Lower lobe of right lung (tissue), 2 donors: ENCODE measurements around the gene ADAMTS20. TPM values are rescaled to one million over a fixed set of nuclear protein-coding genes. Genes with fewer than 3 reads are reported as not detected.
"Not testable (repeated sequence)": the region's sequence is repeated elsewhere in the genome, so short reads cannot be mapped to it uniquely, and the experiment has no call there.

ENCODE experiments used
- ATAC-seq, 2 donors: fragments of 200-7000 bp; cut with Tn5 transposase; one replicate each; pipeline ENCODE4 v1.9.1; 2020 to 2022; ENCODE audit warnings: mild to moderate bottlenecking in 2 of 2, moderate library complexity in 2 of 2
- DNase-seq: peaks from one replicate; pipeline ENCODE4 v3.0.0-alpha.2; 2020
- H3K27ac ChIP-seq: fragments of 200-600 bp; one replicate; pipeline ENCODE4 v1.8.0; 2022
- H3K27me3 ChIP-seq: fragments of 200-600 bp; one replicate; pipeline ENCODE4 v1.8.0; 2022; ENCODE audit warnings: low read depth
- H3K36me3 ChIP-seq: fragments of 200-600 bp; one replicate; pipeline ENCODE4 v1.8.0; 2022; ENCODE audit warnings: mild to moderate bottlenecking
- H3K4me1 ChIP-seq: fragments of 200-600 bp; one replicate; pipeline ENCODE4 v1.8.0; 2022
- H3K4me3 ChIP-seq: fragments of 200-600 bp; one replicate; pipeline ENCODE4 v1.8.0; 2022; ENCODE audit warnings: mild to moderate bottlenecking
- H3K9me3 ChIP-seq: fragments of 200-600 bp; one replicate; pipeline ENCODE4 v1.8.0; 2022
- intact Hi-C: fragments of 100-400 bp; cut with DNase I; formaldehyde crosslinking; loops from one replicate; pipeline ENCODE4 v1.11.0; 2022
- total RNA-seq: library from RNA; stranded (reverse); fragmentation: NEBNext Ultra II Directional; extraction: Animal tissue kit (Norgen Biotek cat#: 25700); gene quantifications from one replicate; pipeline ENCODE4 v1.2.1, GENCODE V29; 2021
- TF ChIP-seq, protein P1 (sequence below): fragments of 200-600 bp; IDR thresholded peaks from one replicate; pipeline ENCODE4 v1.8.0; 2022; ENCODE audit warnings: antibody characterized with exemption, mild to moderate bottlenecking
- donor health status: DM: no; HTN: yes; CAD: no; lungs with severe emphysema.

The ADAMTS20 gene
- total RNA-seq, 1 donor from 2014 or later: not detected

DNA sequence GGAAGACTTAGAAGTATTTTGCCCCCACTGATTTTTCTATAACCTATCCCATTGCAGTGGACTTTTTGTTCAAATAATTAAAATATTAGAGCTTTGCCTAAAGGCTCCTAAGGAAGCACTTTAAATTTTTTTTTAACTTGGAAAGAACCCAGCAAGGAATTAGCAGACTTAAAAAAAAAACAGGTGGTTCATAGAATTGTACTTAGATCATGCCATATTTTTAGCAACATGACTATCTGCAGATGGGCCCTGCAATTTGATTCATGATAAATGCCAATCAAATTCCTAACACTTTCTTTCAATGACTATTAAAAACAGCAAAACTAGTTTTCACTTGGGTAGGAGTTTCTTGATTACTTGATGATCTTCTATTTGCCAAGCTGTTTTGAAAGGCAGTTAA is 11.5 kb downstream of the ADAMTS20 start:
- DNase-seq: no peak
- intact Hi-C loops: no loop called here
- Histone ChIP-seq H3K36me3 (no peaks in the 10 kb centered on the region), H3K27me3 (no peaks in the 10 kb centered on the region), H3K27ac (no peak overlapping the region), H3K4me3 (no peak overlapping the region), H3K9me3 (no peaks in the 10 kb centered on the region), H3K4me1 (no peaks in the 10 kb centered on the region)
- TF ChIP-seq, protein P1, sequence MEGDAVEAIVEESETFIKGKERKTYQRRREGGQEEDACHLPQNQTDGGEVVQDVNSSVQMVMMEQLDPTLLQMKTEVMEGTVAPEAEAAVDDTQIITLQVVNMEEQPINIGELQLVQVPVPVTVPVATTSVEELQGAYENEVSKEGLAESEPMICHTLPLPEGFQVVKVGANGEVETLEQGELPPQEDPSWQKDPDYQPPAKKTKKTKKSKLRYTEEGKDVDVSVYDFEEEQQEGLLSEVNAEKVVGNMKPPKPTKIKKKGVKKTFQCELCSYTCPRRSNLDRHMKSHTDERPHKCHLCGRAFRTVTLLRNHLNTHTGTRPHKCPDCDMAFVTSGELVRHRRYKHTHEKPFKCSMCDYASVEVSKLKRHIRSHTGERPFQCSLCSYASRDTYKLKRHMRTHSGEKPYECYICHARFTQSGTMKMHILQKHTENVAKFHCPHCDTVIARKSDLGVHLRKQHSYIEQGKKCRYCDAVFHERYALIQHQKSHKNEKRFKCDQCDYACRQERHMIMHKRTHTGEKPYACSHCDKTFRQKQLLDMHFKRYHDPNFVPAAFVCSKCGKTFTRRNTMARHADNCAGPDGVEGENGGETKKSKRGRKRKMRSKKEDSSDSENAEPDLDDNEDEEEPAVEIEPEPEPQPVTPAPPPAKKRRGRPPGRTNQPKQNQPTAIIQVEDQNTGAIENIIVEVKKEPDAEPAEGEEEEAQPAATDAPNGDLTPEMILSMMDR: no peak
- ATAC-seq: no peak

DNA sequence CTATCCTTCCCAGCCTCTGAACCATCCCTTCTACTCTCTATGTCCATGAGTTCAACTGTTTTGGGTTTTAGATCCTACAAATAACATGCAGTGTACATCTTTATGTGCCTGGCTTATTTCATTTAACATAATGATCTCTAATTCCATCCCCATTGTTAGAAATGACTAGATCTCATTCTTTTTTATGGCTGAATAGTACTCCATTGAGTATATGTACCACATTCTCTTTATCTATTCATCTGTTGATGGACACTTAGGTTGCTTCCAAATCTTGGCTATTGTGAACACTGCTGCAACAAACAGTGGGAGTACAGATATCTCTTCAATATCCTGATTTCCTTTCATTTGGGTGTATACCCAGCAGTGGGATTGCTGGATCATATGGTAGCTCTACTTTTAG is 14.3 kb downstream of the ADAMTS20 start:
- H3K27me3 ChIP-seq, intact Hi-C loops: not testable (repeated sequence)

DNA sequence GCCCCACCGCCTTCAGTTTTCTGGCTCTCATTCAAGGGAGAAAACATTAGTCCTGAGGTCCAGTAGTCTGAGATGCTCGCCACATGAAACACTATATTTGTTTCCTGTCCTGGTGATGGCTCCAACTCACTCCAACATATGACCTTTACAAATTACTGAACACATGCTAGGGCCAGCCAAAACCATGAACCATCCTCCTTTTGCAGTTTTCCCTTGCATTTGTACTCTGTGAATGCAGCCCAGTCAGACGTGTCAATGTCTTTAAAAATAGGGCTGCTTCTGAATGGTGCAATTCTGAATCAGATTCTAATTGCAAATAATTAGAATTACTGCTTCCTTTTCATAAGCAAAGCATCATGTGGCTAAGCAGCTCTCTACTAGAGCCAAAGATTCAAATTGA is 36.0 kb downstream of the ADAMTS20 start:
- intact Hi-C loops: no loop called here
- H3K27ac ChIP-seq: no peak overlapping the region
- ATAC-seq: no peak

More for the DNA sequence above, 14.3 kb downstream of the ADAMTS20 start:
- not testable (repeated sequence) for DNase-seq, H3K4me3 ChIP-seq, H3K36me3 ChIP-seq, ATAC-seq, H3K27ac ChIP-seq, H3K9me3 ChIP-seq, H3K4me1 ChIP-seq

DNA sequence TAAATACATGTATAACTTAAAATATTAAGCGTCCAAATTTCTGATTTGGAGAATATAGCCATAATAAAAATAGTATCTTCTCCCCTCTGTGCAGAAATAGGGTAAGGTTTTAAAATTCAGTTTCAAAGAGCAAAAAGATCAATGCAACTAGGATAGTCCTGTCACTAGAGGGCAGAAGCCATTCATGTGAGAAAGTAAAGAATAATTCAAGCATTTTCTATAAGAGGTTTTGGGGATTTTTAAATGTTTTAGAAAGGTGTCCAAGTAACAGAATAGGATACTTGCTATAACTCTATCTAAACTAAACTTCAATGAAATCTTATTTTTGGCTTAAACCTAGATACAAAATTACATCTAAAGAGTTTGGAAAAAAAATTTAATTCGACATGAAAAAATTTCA is 50.3 kb downstream of the ADAMTS20 start:
- no peak for ATAC-seq

More for the DNA sequence above, 36.0 kb downstream of the ADAMTS20 start:
- Histone ChIP-seq H3K27me3 (no peaks in the 10 kb centered on the region), H3K36me3 (no peaks in the 10 kb centered on the region), H3K4me1 (no peaks in the 10 kb centered on the region), H3K4me3 (no peak overlapping the region), H3K9me3 (no peaks in the 10 kb centered on the region)
- DNase-seq: no peak
- TF ChIP-seq, protein P1: no peak

DNA sequence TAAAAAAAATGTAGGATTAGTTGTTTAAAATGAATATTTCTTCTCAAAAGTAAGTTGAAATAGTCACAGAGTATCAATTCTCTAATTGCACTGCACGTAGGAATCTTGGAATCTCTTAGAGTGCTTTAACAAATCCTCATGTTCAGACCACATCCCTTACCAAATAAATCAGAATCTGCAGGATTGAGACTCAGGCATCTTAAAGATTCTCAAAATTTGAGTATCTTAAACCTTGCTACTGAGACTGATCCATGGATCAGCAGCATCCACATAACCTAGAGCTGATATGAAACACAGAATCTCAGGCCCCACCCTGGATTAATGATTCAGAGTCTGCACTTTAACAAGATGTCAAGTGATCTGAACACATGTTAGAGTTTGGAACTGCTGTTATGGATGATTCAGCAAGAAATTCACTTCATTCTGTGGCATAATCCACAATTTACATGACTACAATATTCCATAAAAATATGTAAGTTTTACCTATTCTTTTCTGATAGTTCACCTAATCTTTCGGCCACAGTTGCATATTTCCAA is 58.7 kb downstream of the ADAMTS20 start:
- no peak for DNase-seq
- intact Hi-C loops: no loop called here
- no peak for ATAC-seq
- H3K36me3 ChIP-seq: no peaks in the 10 kb centered on the region
- TF ChIP-seq, protein P1: no peak
- H3K9me3 ChIP-seq: no peaks in the 10 kb centered on the region
- no peak overlapping the region for H3K4me3 ChIP-seq
- H3K27ac ChIP-seq: no peak overlapping the region
- H3K27me3 ChIP-seq: no peaks in the 10 kb centered on the region
- H3K4me1 ChIP-seq: no peaks in the 10 kb centered on the region

More for the DNA sequence above, 50.3 kb downstream of the ADAMTS20 start:
- H3K4me1 ChIP-seq: no peaks in the 10 kb centered on the region
- TF ChIP-seq, protein P1: no peak
- H3K4me3 ChIP-seq: no peak overlapping the region
- no peak for DNase-seq
- intact Hi-C loops: no loop called here
- H3K36me3 ChIP-seq: no peaks in the 10 kb centered on the region
- no peaks in the 10 kb centered on the region for H3K9me3 ChIP-seq
- no peaks in the 10 kb centered on the region for H3K27me3 ChIP-seq
- H3K27ac ChIP-seq: no peak overlapping the region

DNA sequence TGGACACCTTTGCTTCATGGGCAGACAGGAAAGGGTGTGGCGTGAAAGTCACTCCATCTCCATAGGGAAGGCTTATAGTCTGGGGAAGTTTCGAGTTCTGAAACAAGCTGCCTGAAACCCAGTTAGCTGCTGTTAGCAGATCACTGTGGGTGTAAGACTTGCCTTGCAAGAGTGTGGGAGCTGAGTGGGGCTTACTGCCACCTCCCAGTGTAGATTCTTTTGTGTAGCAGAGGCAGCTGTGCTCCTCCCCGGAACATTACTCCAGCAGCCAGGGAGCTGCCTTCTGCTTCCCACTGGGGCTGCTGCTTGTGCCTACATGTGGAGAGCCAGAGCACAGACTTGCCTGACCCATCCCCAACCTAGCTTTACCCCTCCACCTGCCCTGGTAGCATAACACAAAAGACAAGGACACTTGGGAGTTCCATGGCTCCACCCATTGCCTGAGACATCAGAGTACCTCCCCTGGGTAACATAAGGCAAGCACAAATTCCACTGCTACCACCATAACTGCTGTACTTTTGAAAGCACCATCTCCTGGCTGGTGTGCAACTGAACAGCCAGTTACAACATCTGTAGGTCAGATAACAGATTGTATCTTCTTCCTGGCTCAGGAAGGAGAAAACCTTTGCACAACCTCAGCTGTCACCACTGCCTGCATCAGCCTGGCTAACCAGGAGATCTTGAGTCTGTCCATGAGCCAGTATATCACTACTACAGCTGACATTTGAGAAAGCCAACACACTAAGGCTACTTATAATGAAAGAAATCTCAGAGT is 69.5 kb downstream of the ADAMTS20 start:
- no peak overlapping the region for H3K27ac ChIP-seq
- no peaks in the 10 kb centered on the region for H3K27me3 ChIP-seq
- H3K4me1 ChIP-seq: no peaks in the 10 kb centered on the region
- ATAC-seq: peak in 1 of 2 donors; percentile 15
- H3K36me3 ChIP-seq: no peaks in the 10 kb centered on the region
- no peak overlapping the region for H3K4me3 ChIP-seq
- peaks cover 6% of the 10 kb centered on the region for H3K9me3 ChIP-seq
- intact Hi-C loops: no loop called here
- TF ChIP-seq, protein P1: no peak
- DNase-seq: no peak
